ENCODE data around the gene PYY.

DNA sequence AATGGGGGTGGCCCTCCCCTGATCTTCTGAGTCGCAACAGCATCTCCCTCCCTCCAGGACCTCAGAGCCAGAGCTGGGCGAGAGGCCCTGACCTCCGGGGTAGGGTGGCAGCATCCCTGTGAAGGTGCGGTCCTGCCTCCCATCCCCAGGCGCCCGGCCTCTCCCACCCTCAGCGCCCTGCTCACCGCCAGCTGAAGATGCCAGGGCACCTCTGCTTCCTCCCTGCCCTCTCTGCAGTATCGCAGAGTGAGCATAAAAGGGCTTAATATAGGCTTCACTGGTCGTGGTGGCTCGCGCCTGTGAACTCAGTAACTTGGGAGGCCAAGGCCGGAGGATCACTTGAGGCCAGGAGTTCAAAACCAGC is 35.7 kb downstream of the PYY start:
- TF ChIP-seq EP300 (IDR thresholded peaks at IDR 0.05; ENCODE audit: borderline replicate concordance) (no peak), TAF1 (IDR thresholded peaks at IDR 0.05; ENCODE audit: low read depth) (no peak), RAD21 (IDR thresholded peaks at IDR 0.05; ENCODE audit: low read depth) (no peak), TEAD4 (IDR thresholded peaks at IDR 0.05) (no peak), EGR1 (IDR thresholded peaks at IDR 0.05) (no peak), TCF12 (IDR thresholded peaks at IDR 0.05; ENCODE audit: low read depth) (no peak), NFIC (IDR thresholded peaks at IDR 0.05) (no peak), CREB1 (IDR thresholded peaks at IDR 0.05; ENCODE audit: low read depth) (no peak), ZBTB7A (IDR thresholded peaks at IDR 0.05; ENCODE audit: low read depth) (no peak)
- TF ChIP-seq, protein P1, sequence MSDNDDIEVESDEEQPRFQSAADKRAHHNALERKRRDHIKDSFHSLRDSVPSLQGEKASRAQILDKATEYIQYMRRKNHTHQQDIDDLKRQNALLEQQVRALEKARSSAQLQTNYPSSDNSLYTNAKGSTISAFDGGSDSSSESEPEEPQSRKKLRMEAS (IDR thresholded peaks at IDR 0.05) = no peak
- TF ChIP-seq, protein P2, sequence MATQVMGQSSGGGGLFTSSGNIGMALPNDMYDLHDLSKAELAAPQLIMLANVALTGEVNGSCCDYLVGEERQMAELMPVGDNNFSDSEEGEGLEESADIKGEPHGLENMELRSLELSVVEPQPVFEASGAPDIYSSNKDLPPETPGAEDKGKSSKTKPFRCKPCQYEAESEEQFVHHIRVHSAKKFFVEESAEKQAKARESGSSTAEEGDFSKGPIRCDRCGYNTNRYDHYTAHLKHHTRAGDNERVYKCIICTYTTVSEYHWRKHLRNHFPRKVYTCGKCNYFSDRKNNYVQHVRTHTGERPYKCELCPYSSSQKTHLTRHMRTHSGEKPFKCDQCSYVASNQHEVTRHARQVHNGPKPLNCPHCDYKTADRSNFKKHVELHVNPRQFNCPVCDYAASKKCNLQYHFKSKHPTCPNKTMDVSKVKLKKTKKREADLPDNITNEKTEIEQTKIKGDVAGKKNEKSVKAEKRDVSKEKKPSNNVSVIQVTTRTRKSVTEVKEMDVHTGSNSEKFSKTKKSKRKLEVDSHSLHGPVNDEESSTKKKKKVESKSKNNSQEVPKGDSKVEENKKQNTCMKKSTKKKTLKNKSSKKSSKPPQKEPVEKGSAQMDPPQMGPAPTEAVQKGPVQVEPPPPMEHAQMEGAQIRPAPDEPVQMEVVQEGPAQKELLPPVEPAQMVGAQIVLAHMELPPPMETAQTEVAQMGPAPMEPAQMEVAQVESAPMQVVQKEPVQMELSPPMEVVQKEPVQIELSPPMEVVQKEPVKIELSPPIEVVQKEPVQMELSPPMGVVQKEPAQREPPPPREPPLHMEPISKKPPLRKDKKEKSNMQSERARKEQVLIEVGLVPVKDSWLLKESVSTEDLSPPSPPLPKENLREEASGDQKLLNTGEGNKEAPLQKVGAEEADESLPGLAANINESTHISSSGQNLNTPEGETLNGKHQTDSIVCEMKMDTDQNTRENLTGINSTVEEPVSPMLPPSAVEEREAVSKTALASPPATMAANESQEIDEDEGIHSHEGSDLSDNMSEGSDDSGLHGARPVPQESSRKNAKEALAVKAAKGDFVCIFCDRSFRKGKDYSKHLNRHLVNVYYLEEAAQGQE (IDR thresholded peaks at IDR 0.05; ENCODE audit: low read depth) = no peak

All from Ishikawa (cell line).